NCI-H524 (cell line): Measurements from ENCODE around the gene NAALADL2.
A peak's percentile ranks its signal among the peaks of the same experiment; 100 is the strongest.

Source experiments
- DNase-seq, 2 experiments: peaks; one replicate each; lab custom pipeline; 2025; lab: John Stamatoyannopoulos, UW

The NAALADL2 gene

DNA sequence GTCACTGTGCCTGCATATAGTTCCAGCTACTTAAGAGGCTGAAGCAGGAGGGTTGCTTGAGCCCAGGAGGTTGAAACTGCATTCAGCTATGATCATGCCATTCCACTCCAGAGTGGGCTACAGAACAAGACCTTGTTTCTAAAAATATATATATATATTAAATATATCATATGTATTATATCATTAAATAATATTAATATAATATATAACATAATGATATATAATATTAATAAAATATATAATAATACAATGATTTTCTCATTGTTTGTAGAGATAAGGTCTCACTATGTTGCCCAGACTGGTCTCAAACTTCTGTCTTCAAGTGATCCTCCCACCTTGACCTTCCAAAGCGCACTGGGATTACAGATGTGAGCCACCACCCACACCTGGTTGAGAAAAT is 101.8 kb downstream of the NAALADL2 start:
- no peak for DNase-seq

DNA sequence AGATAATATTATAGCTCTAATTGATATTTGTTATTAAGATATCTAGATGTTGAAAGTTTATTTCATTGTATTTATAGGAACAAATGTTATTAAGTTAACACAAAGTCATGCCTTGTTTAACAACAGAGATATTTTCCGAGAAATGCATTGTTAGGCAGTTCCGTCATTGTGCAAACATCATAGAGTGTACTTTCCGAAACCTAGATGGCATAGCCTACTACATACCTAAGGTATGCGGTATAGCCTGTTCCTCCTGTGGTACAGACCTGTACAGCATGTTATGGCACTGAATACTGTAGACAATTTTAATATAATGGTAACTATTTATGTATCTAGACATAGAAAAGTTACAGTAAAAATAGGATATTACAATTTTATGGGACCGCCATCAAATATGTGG is 114.3 kb downstream of the NAALADL2 start:
- DNase-seq, result no peak

DNA sequence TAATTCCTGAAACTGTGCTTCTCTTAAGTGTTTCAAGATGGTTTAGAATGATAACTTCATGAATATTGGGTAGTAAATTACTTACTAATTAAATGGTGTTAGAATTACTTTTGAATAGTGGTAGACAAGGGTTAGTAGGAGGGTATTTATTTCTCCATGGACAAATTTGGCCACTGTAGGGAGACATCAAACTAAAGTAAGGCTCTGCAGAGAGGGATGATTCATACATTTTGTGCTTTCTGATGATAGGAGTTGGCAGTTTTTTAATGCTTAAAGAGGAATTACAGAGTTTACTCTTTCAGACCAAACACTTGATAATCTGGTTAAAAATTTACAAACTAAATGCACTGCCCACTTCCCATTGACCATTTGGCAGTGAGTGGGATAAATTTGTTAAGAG is 127.6 kb downstream of the NAALADL2 start:
- DNase-seq, result no peak

DNA sequence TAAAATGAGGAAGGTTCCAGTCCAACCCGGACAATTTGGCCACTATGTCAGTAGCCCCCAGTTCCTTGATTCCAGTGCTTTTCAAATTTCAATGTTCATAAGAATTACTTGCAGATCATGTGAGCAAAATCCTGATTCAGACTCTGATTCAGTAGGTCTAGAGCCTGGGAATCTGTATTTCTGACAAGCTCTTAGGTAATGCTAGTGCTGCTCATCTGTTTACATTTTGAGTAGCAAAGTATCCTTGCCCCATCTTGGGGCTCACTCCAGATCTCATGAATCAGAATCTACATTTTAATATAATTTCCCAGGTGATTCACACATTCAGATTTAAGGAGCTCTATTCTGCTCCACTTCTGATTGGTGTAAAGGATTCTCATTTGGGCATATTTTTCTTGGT is 142.0 kb downstream of the NAALADL2 start:
- DNase-seq, result no peak

DNA sequence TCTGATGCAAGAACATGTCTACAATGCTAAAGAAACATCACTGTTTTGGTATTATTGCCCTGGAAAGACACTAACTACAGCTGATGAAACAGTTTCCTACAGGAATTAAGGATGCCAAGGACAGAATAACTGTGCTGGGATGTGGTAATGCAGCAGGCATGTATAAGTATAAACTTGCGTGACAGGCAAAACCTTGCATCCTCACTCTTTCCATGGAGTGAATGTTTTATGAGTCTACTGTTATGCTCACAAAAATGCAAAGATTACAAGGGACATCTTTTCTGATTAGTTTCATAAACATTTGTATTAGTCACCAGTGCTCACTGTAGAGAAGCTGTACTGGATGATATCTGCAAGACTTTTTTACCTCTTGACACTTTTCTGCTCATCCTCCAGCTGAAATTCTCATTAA is 143.6 kb downstream of the NAALADL2 start:
- no peak for DNase-seq

DNA sequence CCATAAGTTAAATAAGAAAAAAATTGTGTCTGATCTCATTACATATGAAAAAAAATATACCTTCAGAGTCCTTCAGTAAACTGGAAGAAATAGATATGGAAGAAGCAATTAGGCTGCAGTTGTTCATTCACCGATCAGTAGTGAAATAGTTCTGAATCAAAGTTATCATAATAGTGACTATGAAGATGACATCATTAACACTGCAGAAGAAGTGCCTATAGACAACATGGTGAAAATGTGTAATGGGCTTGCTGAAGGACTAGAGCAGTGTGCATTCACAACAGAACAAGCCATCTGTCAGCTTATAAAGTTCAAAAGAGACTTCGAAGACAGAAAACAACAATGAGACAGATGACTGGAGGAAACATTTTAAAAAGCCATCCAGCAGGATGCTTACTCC is 144.5 kb downstream of the NAALADL2 start:
- DNase-seq, result peak in 1 of 2 experiments; percentile 17

DNA sequence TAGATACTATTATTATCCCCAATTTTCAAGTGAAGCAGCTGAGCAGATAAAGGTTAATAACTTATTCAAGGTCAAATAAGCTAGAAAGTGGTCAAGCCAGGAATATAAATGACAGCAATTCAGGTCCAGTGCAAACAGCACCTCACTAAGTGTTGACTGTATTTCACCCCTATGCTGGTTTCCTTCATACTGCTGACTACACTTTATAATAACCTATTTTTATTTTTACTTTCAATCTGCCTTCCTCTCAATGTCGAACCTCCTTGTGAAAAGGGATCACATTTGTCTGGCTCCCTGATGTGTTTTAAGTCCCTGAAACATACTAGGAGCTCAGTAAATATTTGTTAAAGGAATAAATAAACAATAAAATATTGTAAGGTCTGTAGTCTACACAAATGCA is 146.1 kb downstream of the NAALADL2 start:
- no peak for DNase-seq

DNA sequence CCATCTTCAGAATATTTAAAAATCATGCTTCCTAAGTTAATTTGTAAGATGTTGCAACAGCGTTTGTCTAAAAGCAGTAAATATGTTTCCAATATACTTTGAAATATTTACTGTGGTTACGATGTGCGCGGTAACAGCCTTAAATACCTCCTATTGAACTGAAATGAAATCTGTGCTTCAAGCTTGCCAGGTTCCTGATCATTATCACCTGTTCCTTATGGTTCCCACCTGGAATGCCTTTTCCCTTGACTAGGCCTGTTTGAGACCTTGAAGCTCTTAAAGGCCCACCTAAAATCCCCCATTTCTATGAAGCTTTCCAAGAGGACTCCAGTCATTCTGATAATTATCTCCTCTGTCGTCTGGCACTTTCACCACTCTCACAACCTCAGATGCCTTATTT is 146.7 kb downstream of the NAALADL2 start:
- no peak for DNase-seq

DNA sequence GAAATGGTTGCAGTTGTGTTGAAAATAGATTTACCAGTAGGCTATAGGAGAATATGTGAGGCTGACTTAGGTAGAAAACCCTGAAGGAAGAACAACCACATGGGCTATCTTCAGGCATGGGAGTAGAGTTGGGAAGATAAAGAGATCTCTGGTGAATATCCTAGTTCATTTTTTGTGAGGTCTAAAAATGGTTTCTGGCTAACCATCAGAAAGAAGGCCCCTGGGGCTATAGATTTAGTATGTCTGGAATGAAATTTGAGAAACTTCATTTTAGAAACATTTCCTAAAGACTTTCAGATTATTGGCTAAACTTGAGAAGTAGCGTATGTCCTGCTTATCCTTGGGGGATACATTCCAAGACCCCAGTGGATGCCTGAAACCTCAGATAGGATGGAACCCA is 148.2 kb downstream of the NAALADL2 start:
- no peak for DNase-seq

DNA sequence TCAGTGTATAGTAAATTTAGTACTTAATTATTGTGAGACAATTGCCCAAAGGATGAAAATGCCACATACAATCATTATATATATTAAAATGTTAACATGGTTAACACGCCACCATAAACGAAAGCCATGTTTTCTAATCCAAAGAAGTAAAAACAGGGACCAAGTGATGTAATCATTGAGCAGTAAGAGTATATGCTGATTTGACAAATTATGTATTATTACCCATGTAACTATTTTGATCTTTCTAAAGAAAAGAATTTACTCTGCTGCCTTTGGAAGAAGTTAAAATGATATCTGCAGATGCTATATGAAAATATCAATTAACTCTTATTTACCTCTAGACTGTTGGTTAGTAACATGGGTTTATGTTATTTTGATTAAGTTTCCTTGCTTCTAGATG is 150.2 kb downstream of the NAALADL2 start:
- DNase-seq, result no peak

DNA sequence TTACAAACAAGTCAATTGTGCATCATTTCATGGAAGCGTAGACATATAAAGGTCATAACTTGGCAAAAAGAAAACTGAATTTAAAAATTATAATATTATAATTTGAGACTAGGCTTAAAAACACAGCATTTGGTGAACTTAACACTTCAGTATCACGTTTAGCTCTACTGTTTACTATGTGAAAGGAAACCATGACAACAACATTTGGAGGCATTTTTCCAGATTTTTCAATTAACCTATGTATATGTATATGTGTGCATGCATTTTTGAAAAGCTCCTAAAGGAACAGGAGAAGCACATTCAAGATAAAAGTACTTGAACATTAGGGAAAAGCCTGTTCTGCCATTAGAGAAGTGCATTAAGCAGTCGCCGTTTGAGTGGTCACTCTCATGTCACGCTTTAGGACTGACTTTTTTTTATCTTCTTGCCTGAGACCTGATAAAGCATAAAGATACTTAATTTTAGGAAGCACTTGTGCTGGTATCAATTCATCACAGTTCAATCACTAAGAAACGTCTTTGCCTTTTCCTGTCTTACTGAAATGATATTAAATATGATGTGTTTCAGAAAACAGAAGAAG is 156.0 kb downstream of the NAALADL2 start:
- no peak for DNase-seq

DNA sequence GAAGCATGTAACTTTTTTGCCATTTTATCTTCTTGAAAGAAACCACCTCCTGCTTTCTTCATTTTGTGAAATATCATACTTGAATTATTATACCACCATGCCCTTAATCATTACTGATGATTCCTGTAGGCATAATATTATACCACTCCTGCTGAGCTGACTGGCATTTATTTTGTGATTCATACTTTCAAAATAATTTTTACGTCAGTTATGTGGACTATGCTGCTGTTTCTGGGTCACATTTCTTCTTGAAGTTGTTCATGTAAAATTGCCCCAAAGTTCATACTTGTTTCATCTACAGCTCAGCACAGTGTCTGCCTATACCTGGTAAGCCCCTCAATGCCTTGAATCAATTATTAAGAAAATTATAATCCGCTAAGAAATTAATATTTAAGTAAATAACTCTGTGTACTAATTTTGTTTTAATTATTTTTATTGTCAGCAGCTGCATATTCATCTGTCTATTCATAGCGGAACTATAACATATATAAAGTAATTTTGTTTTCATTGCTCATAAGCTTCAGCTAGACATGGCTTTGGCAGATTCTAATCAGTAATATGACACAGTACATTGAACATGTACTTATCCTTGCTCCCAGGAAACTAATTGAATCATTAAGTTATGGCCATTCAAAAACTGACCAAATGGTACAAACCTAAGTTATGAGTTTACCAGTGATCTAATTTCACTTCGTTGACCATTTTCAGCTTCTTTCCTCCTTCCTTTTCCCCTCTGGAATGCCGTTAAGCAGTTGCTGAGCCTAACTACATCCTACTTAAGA is 160.0 kb downstream of the NAALADL2 start:
- DNase-seq, result peak; percentile 5 to 42

DNA sequence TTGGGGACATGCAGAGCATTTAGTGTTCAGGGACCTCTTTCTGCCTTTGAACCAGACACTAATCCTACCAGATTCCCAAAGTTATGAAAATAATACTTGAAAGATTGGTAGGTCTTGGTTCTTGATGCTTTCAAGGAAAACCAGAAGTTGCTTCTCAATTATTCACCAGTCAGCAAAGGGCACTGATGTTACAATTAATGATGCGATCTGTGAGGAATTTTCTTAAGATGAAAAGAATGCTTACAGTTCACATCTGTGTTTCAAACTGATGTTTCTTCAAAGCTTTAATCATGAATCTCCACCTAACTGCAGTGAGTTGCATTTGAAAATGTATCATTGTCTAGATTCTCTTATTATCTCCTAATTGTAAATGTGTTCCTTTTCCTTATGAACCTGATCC is 161.0 kb downstream of the NAALADL2 start:
- DNase-seq, result no peak

DNA sequence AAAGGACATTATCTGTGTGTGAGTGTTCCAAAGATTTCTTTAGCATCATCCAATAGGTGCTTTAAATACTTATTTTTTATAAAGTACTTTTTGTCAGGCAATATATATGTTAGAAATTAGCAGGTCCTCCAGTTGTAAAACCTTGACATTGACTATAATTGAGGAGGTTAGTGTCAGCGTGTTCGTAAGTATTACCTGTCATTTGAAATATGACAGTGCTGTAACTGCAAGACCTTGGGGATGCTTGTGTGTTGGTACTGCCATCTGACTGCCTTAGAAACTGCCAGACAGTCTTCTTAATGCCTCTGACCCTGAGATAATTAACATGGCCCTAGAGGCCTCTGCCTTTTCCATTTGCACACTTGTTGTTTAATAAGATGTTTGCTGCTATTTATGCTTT is 170.7 kb downstream of the NAALADL2 start:
- DNase-seq, result no peak

DNA sequence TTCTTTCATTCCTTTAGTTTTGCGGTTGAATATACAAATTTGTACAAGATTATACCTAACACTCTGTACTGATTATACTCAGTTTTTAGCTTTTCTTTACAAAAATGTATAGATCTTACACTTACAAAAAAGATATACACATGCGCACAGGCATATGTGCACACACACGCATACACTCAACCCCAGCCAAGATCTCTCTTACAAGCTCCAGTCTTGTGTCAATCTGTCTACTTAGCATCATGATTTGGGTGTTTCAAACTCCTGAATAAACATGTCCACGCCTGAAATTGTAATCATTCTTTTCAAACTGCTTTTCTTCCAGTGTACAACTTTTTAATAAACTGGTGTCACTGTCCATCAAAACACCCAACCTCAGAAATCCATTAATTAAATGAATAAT is 180.7 kb downstream of the NAALADL2 start:
- DNase-seq, result no peak

DNA sequence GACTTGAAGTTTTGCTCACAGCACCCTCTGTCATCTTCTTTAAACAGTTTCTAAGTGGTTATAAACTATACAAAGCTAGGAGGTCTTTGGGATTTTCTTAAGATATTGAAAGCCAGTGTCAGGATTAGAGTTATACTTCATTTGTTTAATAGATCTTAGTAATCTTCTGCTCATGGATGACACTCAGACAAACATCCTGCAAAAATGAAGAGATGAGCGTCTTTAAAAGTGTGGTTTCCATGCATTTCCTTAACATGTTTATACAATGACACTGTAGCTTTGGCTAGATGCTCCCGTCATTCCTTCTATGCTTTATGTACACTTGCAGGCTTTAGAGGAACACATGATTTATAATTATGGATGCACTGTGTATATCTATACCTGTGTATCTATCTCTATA is 182.2 kb downstream of the NAALADL2 start:
- no peak for DNase-seq

DNA sequence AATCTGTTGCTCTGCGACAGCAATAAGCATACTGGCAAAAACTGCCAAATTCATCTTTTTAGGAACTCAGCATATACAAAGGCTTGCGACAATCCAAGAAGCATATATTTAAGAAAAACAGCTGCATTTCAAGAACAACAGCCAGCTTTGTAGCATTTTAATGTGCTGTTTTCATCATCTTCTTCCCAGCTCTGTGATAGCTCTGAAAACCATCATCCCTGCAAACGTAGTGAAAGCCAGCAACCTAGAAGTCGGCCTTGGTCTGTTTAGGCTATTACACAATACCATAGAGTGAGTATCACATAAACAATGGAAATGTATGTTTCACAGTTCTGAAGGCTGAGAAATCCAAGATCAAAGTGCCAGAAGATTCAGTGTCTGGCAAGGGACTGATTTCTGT is 187.5 kb downstream of the NAALADL2 start:
- DNase-seq, result no peak

DNA sequence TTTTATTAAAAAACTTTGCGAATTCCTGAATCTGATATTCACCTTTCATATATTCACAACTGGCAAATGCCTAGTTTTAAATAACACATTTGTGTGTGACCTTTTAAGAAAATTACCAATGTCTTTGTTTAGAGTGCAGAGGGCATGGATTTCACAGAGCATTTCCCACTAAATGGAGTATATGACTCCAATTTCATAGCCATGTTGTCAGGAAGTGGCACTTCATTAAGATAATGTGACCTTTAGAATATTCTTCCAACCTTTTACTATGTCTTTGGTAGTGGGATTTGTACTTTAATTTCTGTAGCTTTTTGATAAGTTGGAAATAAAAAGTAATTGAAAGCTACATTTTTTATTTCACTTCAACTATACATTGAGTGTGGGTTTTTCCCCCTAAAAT is 188.7 kb downstream of the NAALADL2 start:
- no peak for DNase-seq

DNA sequence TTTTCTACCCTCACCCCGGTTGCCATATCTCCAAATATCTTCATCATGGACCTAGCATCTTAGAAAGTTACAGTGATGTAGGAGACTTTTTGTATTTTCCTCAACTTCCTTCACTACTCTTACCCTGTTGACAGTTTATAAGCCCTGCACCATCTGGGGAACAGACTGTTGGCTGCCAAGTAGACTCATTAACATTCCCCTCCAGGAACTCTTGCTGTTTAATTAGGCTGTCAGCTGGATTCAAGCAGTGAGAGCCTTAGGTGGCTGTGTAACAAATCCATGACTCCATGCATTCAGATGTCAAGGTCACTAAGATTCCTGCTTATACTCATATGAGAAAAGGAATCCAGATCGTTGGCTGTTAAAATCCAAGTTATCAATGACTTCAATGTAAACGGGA is 198.3 kb downstream of the NAALADL2 start:
- peak; percentile 94 to 99 for DNase-seq

DNA sequence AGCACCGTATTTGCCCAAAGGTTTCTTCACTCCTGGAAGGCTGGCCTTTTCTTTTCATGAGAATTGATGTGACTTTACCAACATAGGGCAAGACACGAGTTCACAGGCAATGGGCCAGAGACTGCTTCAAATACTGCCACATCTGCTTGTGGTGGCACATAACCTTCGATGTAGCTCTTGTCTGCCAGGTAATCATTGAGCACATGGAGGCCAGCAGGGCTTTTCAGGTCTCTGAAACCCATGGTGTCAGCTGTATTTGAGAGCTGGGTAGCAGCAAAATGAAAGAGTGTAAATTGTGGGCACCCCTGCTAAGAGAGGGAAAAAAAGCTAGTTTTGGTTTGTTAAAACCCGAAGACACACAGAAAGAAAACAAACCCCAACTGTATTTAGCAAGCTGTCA is 200.7 kb downstream of the NAALADL2 start:
- DNase-seq, result no peak

DNA sequence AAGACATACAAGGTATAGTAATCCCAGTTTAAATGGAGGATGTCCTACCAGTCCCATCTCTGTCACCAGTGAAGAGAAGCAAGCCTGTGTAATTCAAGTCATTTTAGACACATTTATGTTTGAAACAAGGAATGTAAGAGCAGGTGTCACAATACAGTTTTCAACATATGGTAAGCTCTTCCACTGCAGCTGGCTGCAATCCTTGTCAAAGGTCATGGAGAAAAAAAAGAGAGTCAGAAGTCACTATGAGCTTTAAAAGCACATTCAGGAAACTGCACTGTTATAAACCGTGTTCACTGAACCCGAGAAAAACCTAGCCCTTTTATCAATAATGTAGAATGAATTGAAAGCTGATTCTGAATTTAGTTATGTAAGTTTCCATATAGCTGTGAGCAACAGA is 206.4 kb downstream of the NAALADL2 start:
- DNase-seq, result peak; percentile 39 to 82

DNA sequence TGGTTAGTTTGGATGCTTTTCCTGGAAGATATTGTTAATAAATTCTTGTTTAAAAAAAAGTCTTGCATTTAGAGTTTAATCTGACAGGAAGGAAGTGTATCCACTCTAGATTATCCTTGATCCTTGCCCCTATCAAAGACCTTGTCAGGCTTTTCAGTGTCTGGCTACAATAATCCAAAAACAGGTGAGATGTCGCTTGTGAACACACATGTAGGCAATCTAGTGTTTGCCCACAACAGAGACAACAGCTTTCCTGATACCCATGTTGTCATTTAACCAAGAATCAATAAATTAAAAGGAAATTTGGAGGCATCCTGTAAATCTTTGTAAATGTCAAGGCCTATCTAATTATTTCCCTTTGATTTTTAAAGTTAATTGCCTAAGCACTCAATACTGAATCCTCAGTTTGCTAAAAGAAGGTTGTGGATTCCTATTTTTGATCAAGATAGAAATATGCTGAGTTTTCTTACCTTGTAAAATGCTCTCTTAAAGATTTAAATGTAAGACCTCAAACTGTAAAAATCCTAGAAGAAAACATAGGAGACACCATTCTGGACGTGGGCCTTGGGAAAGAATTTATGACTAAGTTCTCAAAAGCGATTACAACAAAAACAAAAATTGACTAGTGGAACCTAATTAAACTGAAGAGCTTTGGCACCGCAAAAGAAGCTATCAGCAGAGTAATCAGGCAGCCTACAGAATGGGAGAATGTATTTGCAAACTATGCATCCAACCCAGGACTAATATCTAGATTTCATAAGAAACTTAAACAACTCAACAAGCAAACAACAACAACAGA is 207.7 kb downstream of the NAALADL2 start:
- no peak for DNase-seq

DNA sequence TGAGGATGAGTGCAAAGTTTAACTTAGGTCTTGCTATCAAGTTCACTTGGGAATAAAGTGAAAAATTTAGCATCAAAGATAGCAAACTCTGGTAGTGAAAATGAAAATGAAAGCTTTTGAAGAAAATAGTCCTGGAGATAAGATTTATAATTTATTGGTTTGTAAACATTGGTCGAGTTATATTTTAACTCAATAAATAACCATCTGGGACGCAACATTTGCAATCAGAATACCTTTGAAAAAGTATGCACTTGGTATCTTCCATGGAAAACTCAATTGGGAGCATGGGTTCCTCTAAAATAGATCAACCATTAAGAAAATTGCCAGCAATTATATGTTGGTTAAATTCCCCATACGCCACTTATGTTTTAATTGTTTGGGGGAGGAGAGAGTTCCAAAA is 209.5 kb downstream of the NAALADL2 start:
- no peak for DNase-seq
